H1 (cell line): Measurements from ENCODE around the gene RNF125. TPM values are rescaled to one million over a fixed set of nuclear protein-coding genes. Genes with fewer than 3 reads are reported as not detected.

Source experiments
- CTCF ChIA-PET: fragments of 300-600 bp; sonication (Branson Sonifier 250); formaldehyde crosslinking; loops from one replicate; lab custom pipeline; 2021; ENCODE audit not compliant: partially characterized antibody; lab: Charles Lee
- POLR2A ChIA-PET: fragments of 300-600 bp; sonication (Branson Sonifier 250); formaldehyde crosslinking; loops from one replicate; lab custom pipeline; 2021; ENCODE audit warnings: inconsistent platforms; ENCODE audit not compliant: partially characterized antibody; lab: Charles Lee
- DNase-seq, 2 experiments: peaks; one replicate each; pipeline versions ENCODE4 v3.0.0 to v3.0.0-alpha.2; 2010 to 2022; ENCODE audit warnings: low spot score in 2 of 2, low read depth in 1 of 2, mixed read lengths in 1 of 2
- FAIRE-seq: peaks from 2 replicates; lab custom pipeline; 2011; peaks lifted over from hg19 to GRCh38; lab: Jason Lieb, UNC
- H2AFZ ChIP-seq: 2 replicates; pipeline ENCODE4 v1.8.1; 2012; ENCODE audit warnings: low read length, inconsistent platforms
- H2AK5ac ChIP-seq: 2 replicates; pipeline ENCODE4 v1.6.1; 2013; ENCODE audit warnings: low read depth, low read length
- H2BK120ac ChIP-seq: replicated peaks from 2 replicates; pipeline ENCODE3; 2013; ENCODE audit warnings: low read depth, low read length, inconsistent platforms
- H2BK12ac ChIP-seq: 2 replicates; pipeline ENCODE4 v1.6.1; 2013; ENCODE audit warnings: low read depth, low read length
- H2BK15ac ChIP-seq: 2 replicates; pipeline ENCODE4 v1.6.1; 2013; ENCODE audit warnings: low read length
- H2BK20ac ChIP-seq: 2 replicates; pipeline ENCODE4 v1.6.1; 2013; ENCODE audit warnings: low read length
- H2BK5ac ChIP-seq: 2 replicates; pipeline ENCODE4 v1.6.1; 2013; ENCODE audit warnings: low read depth, low read length
- H3K14ac ChIP-seq: 2 replicates; pipeline ENCODE4 v1.6.1; 2013; ENCODE audit warnings: inconsistent platforms; ENCODE audit not compliant: insufficient read length
- H3K18ac ChIP-seq: 2 replicates; pipeline ENCODE4 v1.6.1; 2013; ENCODE audit warnings: low read length; ENCODE audit errors: extremely low read depth
- H3K23ac ChIP-seq: 2 replicates; pipeline ENCODE4 v1.6.1; 2013; ENCODE audit warnings: inconsistent platforms; ENCODE audit not compliant: insufficient read length
- H3K23me2 ChIP-seq: 2 replicates; pipeline ENCODE4 v1.6.1; 2013; ENCODE audit warnings: low read depth, low read length
- H3K27ac ChIP-seq: 2 replicates; pipeline ENCODE4 v1.6.1; 2011; ENCODE audit warnings: low read depth, low read length, inconsistent platforms
- H3K27me3 ChIP-seq, 4 experiments: replicated peaks in 1 of 4; 1 replicate in 1 of 4; 2 replicates in 3 of 4; pipeline versions ENCODE4 v1.6.1 to v1.8.1; 2011 to 2013; ENCODE audit warnings: low read length in 3 of 4, mild to moderate bottlenecking in 3 of 4, inconsistent platforms in 2 of 4, mixed read lengths in 2 of 4, moderate library complexity in 1 of 4; ENCODE audit not compliant: control insufficient read depth in 3 of 4, insufficient read depth in 3 of 4; ENCODE audit errors: extremely low read depth in 1 of 4
- H3K36me3 ChIP-seq, 4 experiments: 2 replicates each; pipeline versions ENCODE4 v1.6.1 to v1.8.1; 2011 to 2013; ENCODE audit warnings: mild to moderate bottlenecking in 4 of 4, low read length in 3 of 4, moderate library complexity in 2 of 4, control low read depth in 1 of 4, inconsistent platforms in 1 of 4; ENCODE audit not compliant: insufficient read depth in 4 of 4, control insufficient read depth in 2 of 4
- H3K4ac ChIP-seq: replicated peaks from 2 replicates; pipeline ENCODE3; 2013; ENCODE audit warnings: low read length, low read depth, mixed read lengths, inconsistent platforms; ENCODE audit not compliant: insufficient read length
- H3K4me1 ChIP-seq, 4 experiments: replicated peaks in 1 of 4; 1 replicate in 1 of 4; 2 replicates in 3 of 4; pipeline versions ENCODE4 v1.6.1 to v1.8.1; 2011 to 2013; ENCODE audit warnings: low read length in 3 of 4, inconsistent platforms in 2 of 4, mixed read lengths in 1 of 4; ENCODE audit not compliant: insufficient read depth in 4 of 4, control insufficient read depth in 3 of 4
- H3K4me2 ChIP-seq, 2 experiments: 2 replicates each; pipeline versions ENCODE4 v1.6.1 to v1.8.1; 2011 to 2013; ENCODE audit warnings: low read depth in 2 of 2, low read length in 2 of 2, control low read depth in 1 of 2, inconsistent platforms in 1 of 2, mild to moderate bottlenecking in 1 of 2; ENCODE audit not compliant: insufficient read depth in 1 of 2
- H3K4me3 ChIP-seq, 4 experiments: fragments of 200-600, 300-600 bp in 1 of 4; sonication (generic), shearing (Covaris generic), sonication (Bioruptor Twin) in 1 of 4; 2 replicates each; pipeline versions ENCODE4 v1.5.1 to v1.8.1; 2011 to 2016; ENCODE audit warnings: low read length in 4 of 4, low read depth in 3 of 4, control low read depth in 2 of 4, inconsistent platforms in 2 of 4, mild to moderate bottlenecking in 2 of 4, mixed read lengths in 1 of 4, moderate library complexity in 1 of 4; ENCODE audit not compliant: insufficient read depth in 2 of 4; ENCODE audit errors: extremely low read depth in 1 of 4
- H3K56ac ChIP-seq: replicated peaks from 2 replicates; pipeline ENCODE3; 2013; ENCODE audit warnings: low read depth, mild to moderate bottlenecking, mixed read lengths, low read length, inconsistent platforms; ENCODE audit not compliant: insufficient read length
- H3K79me1 ChIP-seq: 2 replicates; pipeline ENCODE4 v1.6.1; 2013; ENCODE audit warnings: low read depth, low read length, control low read depth
- H3K79me2 ChIP-seq, 2 experiments: 2 replicates each; pipeline versions ENCODE4 v1.6.1 to v1.8.1; 2012 to 2013; ENCODE audit warnings: low read length in 2 of 2, mild to moderate bottlenecking in 2 of 2, inconsistent platforms in 1 of 2; ENCODE audit not compliant: insufficient read depth in 2 of 2, control insufficient read depth in 1 of 2
- H3K9ac ChIP-seq, 4 experiments: replicated peaks in 1 of 4; 1 replicate in 1 of 4; 2 replicates in 3 of 4; pipeline versions ENCODE4 v1.6.1 to v1.8.1; 2011 to 2013; ENCODE audit warnings: low read depth in 3 of 4, low read length in 3 of 4, control low read depth in 2 of 4, mild to moderate bottlenecking in 2 of 4, moderate library complexity in 2 of 4, inconsistent platforms in 1 of 4; ENCODE audit errors: extremely low read depth in 1 of 4
- H3K9me3 ChIP-seq, 2 experiments: 2 replicates each; pipeline versions ENCODE4 v1.6.1 to v1.8.1; 2012 to 2013; ENCODE audit warnings: mild to moderate bottlenecking in 2 of 2, moderate library complexity in 2 of 2, control low read depth in 1 of 2, inconsistent platforms in 1 of 2, low read depth in 1 of 2, low read length in 1 of 2, mixed read lengths in 1 of 2; ENCODE audit not compliant: insufficient read depth in 2 of 2
- H4K20me1 ChIP-seq, 2 experiments: replicated peaks in 1 of 2; 2 replicates each; pipeline versions ENCODE3 to v1.8.1; 2011 to 2013; ENCODE audit warnings: inconsistent platforms in 2 of 2, low read length in 2 of 2, mild to moderate bottlenecking in 1 of 2; ENCODE audit not compliant: insufficient read depth in 2 of 2, control insufficient read depth in 1 of 2
- H4K5ac ChIP-seq: 2 replicates; pipeline ENCODE4 v1.6.1; 2013; ENCODE audit warnings: low read length, low read depth, mixed read lengths, inconsistent platforms; ENCODE audit not compliant: insufficient read length
- H4K8ac ChIP-seq: 2 replicates; pipeline ENCODE4 v1.8.0; 2013; ENCODE audit warnings: mild to moderate bottlenecking, moderate library complexity, low read length, inconsistent platforms; ENCODE audit not compliant: insufficient read depth; ENCODE audit errors: extremely low read depth
- H4K91ac ChIP-seq: replicated peaks from 2 replicates; pipeline ENCODE3; 2013; ENCODE audit warnings: low read length, mixed read lengths, inconsistent platforms; ENCODE audit not compliant: insufficient read length
- BRCA1 ChIP-seq: IDR thresholded peaks from 2 replicates; pipeline ENCODE4 v1.6.1; 2012; ENCODE audit warnings: low read depth, low read length, improper control_type of control experiment
- CBX8 ChIP-seq: fragments of 300-800, 300-1000 bp; sonication (generic); IDR thresholded peaks from 2 replicates; pipeline ENCODE4 v1.7.1; 2016; ENCODE audit warnings: low read depth, low read length, borderline replicate concordance
- CREB1 ChIP-seq: IDR thresholded peaks from 2 replicates; pipeline ENCODE4 v1.6.1; 2012; ENCODE audit warnings: inconsistent platforms
- HDAC6 ChIP-seq: IDR thresholded peaks from one replicate; pipeline ENCODE4 v1.7.1; 2012; ENCODE audit warnings: low read depth, mild to moderate bottlenecking, inconsistent platforms, low read length, moderate library complexity
- JUN ChIP-seq: IDR thresholded peaks from 2 replicates; pipeline ENCODE4 v1.6.1; 2011; ENCODE audit warnings: low read depth, mild to moderate bottlenecking, improper control_type of control experiment, low read length
- KDM4A ChIP-seq: IDR thresholded peaks from one replicate; pipeline ENCODE4 v1.7.1; 2012; ENCODE audit warnings: low read depth, mild to moderate bottlenecking, moderate library complexity, low read length, inconsistent platforms; ENCODE audit not compliant: severe bottlenecking
- KDM5A ChIP-seq: fragments of 200-600 bp; IDR thresholded peaks from 2 replicates; pipeline ENCODE4 v1.7.1; 2012; ENCODE audit warnings: mild to moderate bottlenecking, low read length, inconsistent platforms, mixed read lengths
- MAFK ChIP-seq: IDR thresholded peaks from 2 replicates; pipeline ENCODE4 v1.6.1; 2012; ENCODE audit warnings: low read depth, mild to moderate bottlenecking, improper control_type of control experiment, low read length
- NRF1 ChIP-seq: IDR thresholded peaks from 2 replicates; pipeline ENCODE4 v1.6.1; 2011; ENCODE audit warnings: mild to moderate bottlenecking, low read depth, low read length, improper control_type of control experiment
- RAD21 ChIP-seq, 2 experiments: IDR thresholded peaks in 1 of 2; conservative IDR thresholded peaks in 1 of 2; 2 replicates each; pipeline ENCODE4 v1.6.1; 2011; ENCODE audit warnings: low read depth in 2 of 2, low read length in 2 of 2, improper control_type of control experiment in 1 of 2, inconsistent platforms in 1 of 2, mild to moderate bottlenecking in 1 of 2, moderate library complexity in 1 of 2
- SAP30 ChIP-seq: fragments of 300-600 bp; sonication (generic); IDR thresholded peaks from 2 replicates; pipeline ENCODE4 v1.7.1; 2012; ENCODE audit warnings: low read length, moderate library complexity, mild to moderate bottlenecking, inconsistent platforms; ENCODE audit not compliant: insufficient read depth, insufficient replicate concordance
- SIRT6 ChIP-seq: IDR thresholded peaks from one replicate; pipeline ENCODE4 v1.7.1; 2012; ENCODE audit warnings: low read length, inconsistent platforms
- TAF1 ChIP-seq: IDR thresholded peaks from 2 replicates; pipeline ENCODE4 v1.6.1; 2011; ENCODE audit warnings: mild to moderate bottlenecking, low read depth, low read length
- USF2 ChIP-seq: IDR thresholded peaks from 2 replicates; pipeline ENCODE4 v1.6.1; 2011; ENCODE audit warnings: low read length, improper control_type of control experiment
- WGBS, 2 experiments: shearing (Covaris generic) in 1 of 2; methylation state at CpG; one replicate each; pipeline versions ENCODE4 v1.1.6 to v1.1.7; 2013 to 2015; ENCODE audit warnings: low lambda C conversion rate in 2 of 2, mixed read lengths in 2 of 2, inconsistent platforms in 1 of 2, low coverage in 1 of 2, missing lambda C conversion rate in 1 of 2; ENCODE audit not compliant: insufficient replicate concordance in 2 of 2, insufficient coverage in 1 of 2, insufficient read length in 1 of 2; ENCODE audit errors: extremely low coverage in 1 of 2, missing lambda C conversion rate in 1 of 2; 5-methylcytosine and 5-hydroxymethylcytosine counted together
- polyA plus RNA-seq, 7 experiments: library from polyadenylated mRNA; depleted of rRNA in 3 of 7; stranded (reverse) in 5 of 7; unstranded in 2 of 7; fragments of >200 nt in 5 of 7; fragments of 200-250 nt in 2 of 7; gene quantifications; 1 replicate in 5 of 7; 2 replicates in 1 of 7; 4 replicates in 1 of 7; pipeline versions ENCODE4 v1.2.1 to v1.2.3, GENCODE V29; 2011 to 2013; ENCODE audit warnings: missing spikeins in 2 of 7, mixed read lengths in 2 of 7
- total RNA-seq: library from RNA; stranded (reverse); fragmentation: NEBNext Ultra II Directional; extraction: Animal tissue kit (Norgen Biotek cat#: 25700); gene quantifications from 2 replicates; pipeline ENCODE4 v1.2.1, GENCODE V29; 2021

The RNF125 gene
- total and polyA plus RNA-seq, 2 of the 8 experiments (the other 6 are each of a cell fraction or from before 2014, with no cell fraction given) = 14.3 to 15.2 TPM

GRCh38 chr18:32093523-32093922, 74.9 kb downstream of the RNF125 start:
- Histone ChIP-seq H4K8ac (no peak overlapping the region), H4K20me1 (peaks cover 6 to 11% of the 10 kb centered on the region in 2 experiments), H3K4me2 (peak overlapping the region; percentile 80 to 85), H3K14ac (no peak overlapping the region), H2BK15ac (no peak overlapping the region), H3K9ac (peak overlapping the region; percentile 67 to 91 (median 86); a peak in 6 of 7 replicates), H3K36me3 (peaks cover 0 to 10% (median 0%) of the 10 kb centered on the region in 4 experiments; a peak in 1 of 8 replicates), H3K79me2 (peaks cover 23 to 53% of the 10 kb centered on the region in 2 experiments), H3K4ac (no peak overlapping the region), H3K23me2 (peaks cover 5% of the 10 kb centered on the region; the same call in 1 of the 2 replicates), H2AK5ac (no peak overlapping the region), H3K9me3 (no peaks in the 10 kb centered on the region), H3K4me1 (peaks cover 0 to 3% (median 3%) of the 10 kb centered on the region in 4 experiments; a peak in 3 of 7 replicates), H2BK5ac (no peak overlapping the region), H3K4me3 (peak overlapping the region; percentile 70 to 92 (median 85)), H3K27ac (no peak overlapping the region), H3K18ac (no peak overlapping the region), H4K91ac (no peak overlapping the region), H3K79me1 (peaks cover 8% of the 10 kb centered on the region), H2BK20ac (no peak overlapping the region), H3K56ac (no peak overlapping the region), H3K27me3 (no peaks in the 10 kb centered on the region), H2AFZ (no peak overlapping the region), H2BK12ac (no peak overlapping the region), H3K23ac (no peak overlapping the region), H4K5ac (no peak overlapping the region), H2BK120ac (no peak overlapping the region)
- no peak for FAIRE-seq
- no peak for DNase-seq
- WGBS, 2 experiments = 31% methylated on average over 7 of the region's 7 CpGs; no CpG with 5 or more reads in 1 of the 2 experiments
- ChIA-PET POLR2A (no interaction called here), CTCF (no interaction called here)
- TF ChIP-seq NRF1 = no peak
- TF ChIP-seq RAD21 (IDR thresholded peaks at IDR 0.05 in 1 of 2, conservative IDR thresholded peaks at IDR 0.05 in 1 of 2; ENCODE audit: low read depth in 2 of 2, low read length in 2 of 2) = no peak
- TF ChIP-seq MAFK = no peak
- no peak for TF ChIP-seq SIRT6
- TF ChIP-seq BRCA1 = no peak
- TF ChIP-seq CBX8 = no peak
- TF ChIP-seq KDM4A = no peak
- no peak for TF ChIP-seq TAF1
- no peak for TF ChIP-seq SAP30
- TF ChIP-seq JUN = no peak
- no peak for TF ChIP-seq CREB1
- TF ChIP-seq USF2 = no peak
- no peak for TF ChIP-seq HDAC6
- TF ChIP-seq KDM5A = no peak
